H9 (cell line): ENCODE data around the gene CD19. TPM values are rescaled to one million over a fixed set of nuclear protein-coding genes. Genes with fewer than 3 reads are reported as not detected.

Experiments
- DNase-seq: peaks from one replicate; pipeline ENCODE4 v3.0.0-alpha.2; 2017
- H2AFZ ChIP-seq: one replicate; pipeline ENCODE4 v1.6.1; 2013; ENCODE audit warnings: mild to moderate bottlenecking, low read length, control low read depth, moderate library complexity
- H2AK5ac ChIP-seq: 2 replicates; pipeline ENCODE4 v1.6.1; 2013; ENCODE audit warnings: low read length, control low read depth, mixed read lengths; ENCODE audit not compliant: insufficient read length
- H2BK120ac ChIP-seq: one replicate; pipeline ENCODE4 v1.6.1; 2013; ENCODE audit warnings: low read depth, mild to moderate bottlenecking, low read length, control low read depth, inconsistent platforms; ENCODE audit not compliant: poor library complexity, severe bottlenecking
- H2BK12ac ChIP-seq: 2 replicates; pipeline ENCODE4 v1.6.1; 2013; ENCODE audit warnings: low read length, control low read depth, mixed read lengths, low read depth; ENCODE audit not compliant: insufficient read length
- H2BK15ac ChIP-seq: 2 replicates; pipeline ENCODE4 v1.6.1; 2013; ENCODE audit warnings: low read depth, low read length, control low read depth
- H2BK20ac ChIP-seq: one replicate; pipeline ENCODE4 v1.6.1; 2013; ENCODE audit warnings: low read depth, mild to moderate bottlenecking, low read length, control low read depth, inconsistent platforms; ENCODE audit not compliant: poor library complexity, severe bottlenecking
- H2BK5ac ChIP-seq: 2 replicates; pipeline ENCODE4 v1.6.1; 2013; ENCODE audit warnings: low read length, control low read depth, mixed read lengths; ENCODE audit not compliant: insufficient read length
- H3K14ac ChIP-seq: 2 replicates; pipeline ENCODE4 v1.6.1; 2013; ENCODE audit warnings: low read length, control low read depth; ENCODE audit not compliant: insufficient read depth
- H3K18ac ChIP-seq: 2 replicates; pipeline ENCODE4 v1.6.1; 2013; ENCODE audit warnings: low read depth, mild to moderate bottlenecking, mixed read lengths, low read length, control low read depth; ENCODE audit not compliant: insufficient read length
- H3K23ac ChIP-seq: 2 replicates; pipeline ENCODE4 v1.6.1; 2013; ENCODE audit warnings: low read length, control low read depth, mixed read lengths, low read depth; ENCODE audit not compliant: insufficient read length
- H3K23me2 ChIP-seq: 2 replicates; pipeline ENCODE4 v1.6.1; 2013; ENCODE audit warnings: low read depth, mild to moderate bottlenecking, mixed read lengths, low read length, control low read depth; ENCODE audit not compliant: insufficient read length, poor library complexity, severe bottlenecking
- H3K27ac ChIP-seq: 2 replicates; pipeline ENCODE4 v1.5.1; 2013; ENCODE audit warnings: low read length, control low read depth, mixed read lengths, low read depth; ENCODE audit not compliant: insufficient read length
- H3K27me3 ChIP-seq: 2 replicates; pipeline ENCODE4 v1.6.1; 2013; ENCODE audit warnings: low read length, control low read depth, inconsistent platforms; ENCODE audit not compliant: insufficient read depth
- H3K4ac ChIP-seq: 2 replicates; pipeline ENCODE4 v1.6.1; 2013; ENCODE audit warnings: low read depth, mild to moderate bottlenecking, control low read depth, inconsistent platforms, low read length, moderate library complexity
- H3K4me1 ChIP-seq: 2 replicates; pipeline ENCODE4 v1.6.1; 2013; ENCODE audit warnings: low read length, control low read depth, inconsistent platforms; ENCODE audit not compliant: insufficient read depth
- H3K4me2 ChIP-seq: 2 replicates; pipeline ENCODE4 v1.6.1; 2013; ENCODE audit warnings: low read length, control low read depth, mixed read lengths; ENCODE audit not compliant: insufficient read length, insufficient read depth
- H3K56ac ChIP-seq: 2 replicates; pipeline ENCODE4 v1.6.1; 2013; ENCODE audit warnings: low read depth, mild to moderate bottlenecking, mixed read lengths, low read length, control low read depth; ENCODE audit not compliant: insufficient read length
- H3K79me1 ChIP-seq: 2 replicates; pipeline ENCODE4 v1.6.1; 2013; ENCODE audit warnings: low read depth, mild to moderate bottlenecking, moderate library complexity, low read length, control low read depth, inconsistent platforms; ENCODE audit not compliant: insufficient read depth, poor library complexity, severe bottlenecking
- H3K79me2 ChIP-seq: 2 replicates; pipeline ENCODE4 v1.6.1; 2013; ENCODE audit warnings: low read length, control low read depth, inconsistent platforms; ENCODE audit not compliant: insufficient read depth
- H3K9ac ChIP-seq: 2 replicates; pipeline ENCODE4 v1.6.1; 2013; ENCODE audit warnings: low read length, control low read depth, mixed read lengths; ENCODE audit not compliant: insufficient read length; ENCODE audit errors: extremely low read depth
- H3K9me3 ChIP-seq: one replicate; pipeline ENCODE4 v1.6.1; 2013; ENCODE audit warnings: low read depth, low read length, inconsistent platforms; ENCODE audit not compliant: control insufficient read depth
- H3T11ph ChIP-seq: one replicate; pipeline ENCODE4 v1.6.1; 2013; ENCODE audit warnings: mild to moderate bottlenecking, low read length, control low read depth, inconsistent platforms
- H4K20me1 ChIP-seq: one replicate; pipeline ENCODE4 v1.6.1; 2013; ENCODE audit not compliant: control insufficient read depth, insufficient read length, insufficient read depth
- H4K5ac ChIP-seq: 2 replicates; pipeline ENCODE4 v1.6.1; 2013; ENCODE audit warnings: low read depth, mild to moderate bottlenecking, mixed read lengths, low read length, control low read depth; ENCODE audit not compliant: insufficient read length
- H4K8ac ChIP-seq: replicated peaks from 2 replicates; pipeline ENCODE4 v1.6.1; 2013; ENCODE audit warnings: low read length, control low read depth, mixed read lengths, low read depth; ENCODE audit not compliant: insufficient read length
- H4K91ac ChIP-seq: 2 replicates; pipeline ENCODE4 v1.6.1; 2013; ENCODE audit warnings: low read depth, mild to moderate bottlenecking, moderate library complexity, mixed read lengths, low read length, control low read depth; ENCODE audit not compliant: insufficient read length
- H3K27ac Mint-ChIP-seq, 3 experiments: 2 replicates in 2 of 3; 3 replicates in 1 of 3; pipeline ENCODE4 v1.8.0; 2020 to 2021; ENCODE audit warnings: mixed read lengths in 3 of 3, mild to moderate bottlenecking in 1 of 3, moderate library complexity in 1 of 3
- H3K27me3 Mint-ChIP-seq: 2 replicates; pipeline ENCODE4 v1.8.0; 2021; ENCODE audit warnings: low read depth, mild to moderate bottlenecking, moderate library complexity, mixed read lengths
- H3K36me3 Mint-ChIP-seq, 3 experiments: 2 replicates in 2 of 3; 3 replicates in 1 of 3; pipeline ENCODE4 v1.8.0; 2020 to 2021; ENCODE audit warnings: low read depth in 3 of 3, mixed read lengths in 3 of 3; ENCODE audit not compliant: insufficient read depth in 1 of 3
- H3K4me1 Mint-ChIP-seq, 2 experiments: 2 replicates each; pipeline ENCODE4 v1.8.0; 2020; ENCODE audit warnings: mixed read lengths in 2 of 2
- H3K4me3 Mint-ChIP-seq, 2 experiments: 2 replicates in 1 of 2; 3 replicates in 1 of 2; pipeline ENCODE4 v1.8.0; 2020 to 2021; ENCODE audit warnings: mild to moderate bottlenecking in 2 of 2, mixed read lengths in 2 of 2, moderate library complexity in 1 of 2
- H3K9me3 Mint-ChIP-seq, 2 experiments: 2 replicates in 1 of 2; 3 replicates in 1 of 2; pipeline ENCODE4 v1.8.0; 2020; ENCODE audit warnings: mild to moderate bottlenecking in 2 of 2, mixed read lengths in 2 of 2, moderate library complexity in 1 of 2
- WGBS: extraction: QIAGEN DNeasy Blood & Tissue Kit; methylation state at CpG from one replicate; pipeline ENCODE4 v1.1.7; 2013; ENCODE audit warnings: missing lambda C conversion rate, low lambda C conversion rate, mixed read lengths; ENCODE audit not compliant: insufficient read length; ENCODE audit errors: extremely low coverage; 5-methylcytosine and 5-hydroxymethylcytosine counted together
- total RNA-seq: library from RNA; stranded (reverse); gene quantifications from 2 replicates; pipeline ENCODE4 v1.2.1, GENCODE V29; 2021
- TF ChIP-seq, protein P1 (sequence below): fragments of 200-600 bp; sonication (generic); conservative IDR thresholded peaks from 3 replicates; pipeline ENCODE4 v1.8.0; 2021; ENCODE audit warnings: antibody characterized with exemption, mild to moderate bottlenecking

Gene CD19
- total RNA-seq, 1 experiment from 2014 or later = 0.50 TPM

DNA sequence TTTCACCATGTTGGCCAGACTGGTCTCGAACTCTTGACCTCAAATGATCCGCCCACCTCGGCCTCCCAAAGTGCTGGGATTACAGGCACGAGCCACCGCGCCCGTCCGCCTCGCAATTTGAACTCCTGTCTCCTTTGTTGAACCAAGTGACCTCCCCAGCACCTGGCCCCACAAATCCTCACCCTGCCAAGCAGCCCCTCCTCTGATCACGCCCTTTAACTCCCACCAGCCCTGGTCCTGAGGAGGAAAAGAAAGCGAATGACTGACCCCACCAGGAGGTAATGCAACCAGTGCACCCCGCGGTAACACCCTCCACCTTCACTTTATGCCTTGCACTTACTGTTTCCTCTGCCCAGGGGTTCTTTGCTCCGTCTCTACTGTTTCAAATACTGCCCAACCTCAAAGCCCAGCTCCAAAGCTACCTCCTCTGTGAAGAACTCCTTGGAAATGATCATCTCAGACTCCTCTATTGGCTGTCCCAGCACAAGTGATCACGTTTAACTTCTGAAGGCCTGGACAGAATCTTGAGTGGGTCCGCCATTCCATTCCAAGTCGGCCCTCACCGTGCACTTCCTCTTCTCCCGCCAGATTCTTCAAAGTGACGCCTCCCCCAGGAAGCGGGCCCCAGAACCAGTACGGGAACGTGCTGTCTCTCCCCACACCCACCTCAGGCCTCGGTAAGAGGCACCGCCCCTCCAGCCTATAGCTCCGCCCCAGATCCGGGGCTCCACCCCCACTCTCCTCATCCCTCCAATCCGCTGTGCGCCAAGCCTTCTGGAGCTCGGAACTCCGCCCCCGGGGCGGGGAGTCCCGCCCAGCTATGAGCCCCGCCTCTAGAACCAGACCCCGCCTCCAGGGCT is 4.4 kb downstream of the CD19 start:
- WGBS = no CpG with 5 or more reads among the region's 36 CpGs
- Histone ChIP-seq H4K8ac (no peak overlapping the region), H3K27ac (no peak overlapping the region), H4K91ac (no peak overlapping the region), H3K18ac (no peak overlapping the region), H2AK5ac (no peak overlapping the region), H3K79me1 (no peaks in the 10 kb centered on the region), H3K27me3 (no peaks in the 10 kb centered on the region), H3T11ph (no peak overlapping the region), H2AFZ (no peak overlapping the region), H2BK12ac (no peak overlapping the region), H4K5ac (no peak overlapping the region), H3K23me2 (peaks cover 5% of the 10 kb centered on the region), H3K9me3 (no peaks in the 10 kb centered on the region), H3K56ac (no peak overlapping the region), H3K9ac (peak overlapping the region; percentile 25), H3K14ac (no peak overlapping the region), H3K23ac (no peak overlapping the region), H2BK15ac (no peak overlapping the region), H2BK20ac (no peak overlapping the region), H3K4ac (no peak overlapping the region), H3K4me1 (no peaks in the 10 kb centered on the region), H4K20me1 (no peaks in the 10 kb centered on the region), H3K79me2 (no peaks in the 10 kb centered on the region), H2BK5ac (no peak overlapping the region), H2BK120ac (no peak overlapping the region), H3K4me2 (peak overlapping the region; percentile 58)
- Mint-ChIP-seq H3K27me3 (peaks cover 15% of the 10 kb centered on the region), H3K27ac (peak overlapping the region in 1 of 3 experiments; percentile 40; a peak in 2 of 7 replicates), H3K4me1 (peaks cover 5 to 6% of the 10 kb centered on the region in 2 experiments), H3K36me3 (no peaks in the 10 kb centered on the region; a peak in 1 of 7 replicates), H3K4me3 (peak overlapping the region; percentile 45 to 66), H3K9me3 (no peaks in the 10 kb centered on the region)
- TF ChIP-seq, protein P1, sequence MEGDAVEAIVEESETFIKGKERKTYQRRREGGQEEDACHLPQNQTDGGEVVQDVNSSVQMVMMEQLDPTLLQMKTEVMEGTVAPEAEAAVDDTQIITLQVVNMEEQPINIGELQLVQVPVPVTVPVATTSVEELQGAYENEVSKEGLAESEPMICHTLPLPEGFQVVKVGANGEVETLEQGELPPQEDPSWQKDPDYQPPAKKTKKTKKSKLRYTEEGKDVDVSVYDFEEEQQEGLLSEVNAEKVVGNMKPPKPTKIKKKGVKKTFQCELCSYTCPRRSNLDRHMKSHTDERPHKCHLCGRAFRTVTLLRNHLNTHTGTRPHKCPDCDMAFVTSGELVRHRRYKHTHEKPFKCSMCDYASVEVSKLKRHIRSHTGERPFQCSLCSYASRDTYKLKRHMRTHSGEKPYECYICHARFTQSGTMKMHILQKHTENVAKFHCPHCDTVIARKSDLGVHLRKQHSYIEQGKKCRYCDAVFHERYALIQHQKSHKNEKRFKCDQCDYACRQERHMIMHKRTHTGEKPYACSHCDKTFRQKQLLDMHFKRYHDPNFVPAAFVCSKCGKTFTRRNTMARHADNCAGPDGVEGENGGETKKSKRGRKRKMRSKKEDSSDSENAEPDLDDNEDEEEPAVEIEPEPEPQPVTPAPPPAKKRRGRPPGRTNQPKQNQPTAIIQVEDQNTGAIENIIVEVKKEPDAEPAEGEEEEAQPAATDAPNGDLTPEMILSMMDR = no peak
- DNase-seq = peak; percentile 95
